Lung (tissue), 12 donors: ENCODE data around the gene PPARD. TPM values are rescaled to one million over a fixed set of nuclear protein-coding genes. Genes with fewer than 3 reads are reported as not detected.

ENCODE experiments used
- ATAC-seq: fragments of 200-7000 bp; cut with Tn5 transposase; one replicate; pipeline ENCODE4 v1.9.1; 2020; ENCODE audit warnings: moderate number of reproducible peaks; ENCODE audit not compliant: insufficient read depth, low FRiP score
- DNase-seq, 3 donors: peaks; one replicate each; pipeline ENCODE4 v3.0.0-alpha.2; 2013 to 2017
- H3K27ac ChIP-seq, 2 donors: one replicate each; pipeline ENCODE4 v1.5.1; 2013; ENCODE audit warnings: mild to moderate bottlenecking in 2 of 2, moderate library complexity in 2 of 2, control low read depth in 1 of 2, inconsistent platforms in 1 of 2, low read depth in 1 of 2, low read length in 1 of 2
- H3K27me3 ChIP-seq, 3 donors: one replicate each; pipeline ENCODE4 v1.5.1; 2013; ENCODE audit warnings: low read length in 2 of 3; ENCODE audit not compliant: control insufficient read depth in 3 of 3, insufficient read depth in 3 of 3
- H3K36me3 ChIP-seq, 4 donors: one replicate each; pipeline ENCODE4 v1.5.1; 2013; ENCODE audit warnings: low read length in 4 of 4, mild to moderate bottlenecking in 1 of 4, moderate library complexity in 1 of 4; ENCODE audit not compliant: control insufficient read depth in 4 of 4, insufficient read depth in 4 of 4
- H3K4me1 ChIP-seq, 5 donors: one replicate each; pipeline ENCODE4 v1.5.1; 2013; ENCODE audit warnings: low read length in 5 of 5, mild to moderate bottlenecking in 2 of 5, moderate library complexity in 1 of 5; ENCODE audit not compliant: control insufficient read depth in 5 of 5, insufficient read depth in 5 of 5
- H3K4me3 ChIP-seq: one replicate; pipeline ENCODE4 v1.5.1; 2013; ENCODE audit warnings: mild to moderate bottlenecking, control low read depth, moderate library complexity
- H3K9ac ChIP-seq, 2 donors: one replicate each; pipeline ENCODE4 v1.5.1; 2013; ENCODE audit warnings: low read length in 2 of 2, control low read depth in 1 of 2; ENCODE audit not compliant: insufficient read depth in 1 of 2
- H3K9me3 ChIP-seq, 4 donors: one replicate each; pipeline ENCODE4 v1.5.1; 2013; ENCODE audit warnings: low read length in 3 of 4, mild to moderate bottlenecking in 1 of 4, moderate library complexity in 1 of 4; ENCODE audit not compliant: control insufficient read depth in 4 of 4, insufficient read depth in 3 of 4
- CTCF ChIP-seq: IDR thresholded peaks from 2 replicates; pipeline ENCODE4 v1.5.1; 2012; ENCODE audit warnings: mild to moderate bottlenecking; ENCODE audit errors: control extremely low read depth, extremely low read depth
- WGBS, 2 donors: extraction: QIAGEN DNeasy Blood & Tissue Kit; methylation state at CpG; one replicate each; pipeline ENCODE4 v1.1.7; 2013; 5-methylcytosine and 5-hydroxymethylcytosine counted together
- polyA plus RNA-seq, 2 donors: library from polyadenylated mRNA; stranded (reverse); fragments of 200-250 nt; gene quantifications; one replicate each; pipeline ENCODE4 v1.2.1, GENCODE V29; 2013
- total RNA-seq, 2 donors: library from RNA; depleted of rRNA in 1 of 2; stranded (reverse); fragments of >200 nt in 1 of 2; gene quantifications; one replicate each; pipeline ENCODE4 v1.2.1, GENCODE V29; 2014 to 2021
- donor health status: control.
- donor health status: control.
- donor health status: Bipolar disorder and iron deficiency.
- donor health status: healthy.
- donor health status: DM: yes; HTN: yes; CAD: no.

PPARD gene
- total and polyA plus RNA-seq, 4 donors, result 11.3 to 27.8 (median 24.5) TPM

GRCh38 chr6:35469751-35470662 is 127.6 kb downstream of the PPARD start:
- no peak for ATAC-seq
- H3K4me1 ChIP-seq, result peaks cover 0 to 16% (median 9%) of the 10 kb centered on the region in 5 donors
- H3K27ac ChIP-seq, result peak overlapping the region; percentile 52 to 71
- H3K4me3 ChIP-seq, result peak overlapping the region; percentile 86
- no peak for TF ChIP-seq CTCF
- WGBS, 2 donors, result 53 to 64% methylated on average over 18 of the region's 18 CpGs
- peak overlapping the region; percentile 85 to 91 for H3K9ac ChIP-seq
- H3K36me3 ChIP-seq, result peaks cover 0 to 51% (median 25%) of the 10 kb centered on the region in 4 donors
- H3K9me3 ChIP-seq, result no peaks in the 10 kb centered on the region
- H3K27me3 ChIP-seq, result no peaks in the 10 kb centered on the region
- DNase-seq, result no peak

DNA sequence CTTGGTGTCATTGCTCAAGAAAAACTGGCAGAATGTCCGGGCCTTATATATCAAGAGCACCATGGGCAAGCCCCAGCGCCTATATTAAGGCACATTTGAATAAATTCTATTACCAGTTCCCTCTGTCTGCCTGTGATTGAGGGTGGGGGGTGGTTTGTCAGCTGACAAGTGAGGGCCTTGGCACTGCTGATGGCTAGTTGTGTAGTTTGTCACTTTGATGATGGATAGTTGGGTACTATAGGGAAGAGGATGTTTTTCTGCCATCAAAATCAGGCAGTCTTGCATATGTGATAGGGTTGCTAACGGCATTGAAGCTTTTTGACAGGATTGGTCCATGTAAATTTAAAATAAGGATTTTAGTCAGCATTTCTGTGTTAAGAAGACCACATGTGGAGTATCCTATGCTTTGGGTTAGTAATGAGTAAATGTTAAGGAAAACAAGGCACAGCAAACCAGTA is 128.3 kb downstream of the PPARD start:
- peaks cover 0 to 54% (median 27%) of the 10 kb centered on the region in 4 donors for H3K36me3 ChIP-seq
- H3K4me3 ChIP-seq, result no peak overlapping the region
- TF ChIP-seq CTCF, result no peak

DNA sequence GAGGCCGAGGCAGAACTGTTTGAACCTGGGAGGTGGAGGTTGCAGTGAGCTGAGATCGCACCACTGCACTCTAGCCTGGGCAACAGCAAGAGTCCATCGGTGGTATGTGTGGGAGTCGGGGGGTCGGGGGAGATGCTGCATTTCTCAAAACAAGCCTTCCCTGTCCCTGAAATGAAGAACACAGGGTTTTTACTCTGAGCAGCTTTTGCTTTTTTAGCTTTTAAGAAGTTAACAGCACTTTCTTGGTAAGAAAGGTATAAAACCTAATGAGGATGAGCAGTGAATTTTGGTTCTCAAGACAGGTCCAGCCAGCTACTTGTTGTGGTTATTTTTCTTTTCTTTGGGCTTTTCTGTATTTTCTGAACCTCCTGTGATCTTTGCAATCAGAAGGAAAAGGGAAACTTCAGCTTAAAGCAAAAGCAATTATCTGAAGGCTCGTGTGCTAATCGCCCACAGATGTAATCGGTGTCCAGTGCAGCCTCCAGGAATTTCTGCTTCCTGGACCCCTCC is 129.5 kb downstream of the PPARD start:
- Histone ChIP-seq H3K27me3 (no peaks in the 10 kb centered on the region), H3K9me3 (no peaks in the 10 kb centered on the region), H3K36me3 (peaks cover 0 to 54% (median 29%) of the 10 kb centered on the region in 4 donors), H3K4me3 (no peak overlapping the region), H3K9ac (no peak overlapping the region), H3K4me1 (peaks cover 0 to 16% (median 9%) of the 10 kb centered on the region in 5 donors), H3K27ac (no peak overlapping the region)
- no peak for TF ChIP-seq CTCF
- ATAC-seq, result no peak
- 66 to 70% methylated on average over 8 of the region's 8 CpGs for WGBS, 2 donors
- DNase-seq, result no peak

More for the DNA sequence above, 128.3 kb downstream of the PPARD start:
- Histone ChIP-seq H3K9ac (no peak overlapping the region), H3K4me1 (peaks cover 0 to 16% (median 9%) of the 10 kb centered on the region in 5 donors), H3K27me3 (no peaks in the 10 kb centered on the region), H3K9me3 (no peaks in the 10 kb centered on the region), H3K27ac (no peak overlapping the region)
- ATAC-seq (no peak), DNase-seq (no peak)
- WGBS, 2 donors, result 63 to 76% methylated on average over 3 of the region's 3 CpGs
